Upper lobe of left lung (tissue), 6 donors: Measurements from ENCODE around the gene GPR52. TPM values are rescaled to one million over a fixed set of nuclear protein-coding genes. Genes with fewer than 3 reads are reported as not detected.
"Not testable (repeated sequence)": the region's sequence is repeated elsewhere in the genome, so short reads cannot be mapped to it uniquely, and the experiment has no call there.

Experiments used
- ATAC-seq, 2 donors: fragments of 200-7000 bp; cut with Tn5 transposase; one replicate each; pipeline ENCODE4 v1.9.1; 2022; ENCODE audit warnings: mild to moderate bottlenecking in 2 of 2, moderate library complexity in 2 of 2; ENCODE audit not compliant: low FRiP score in 2 of 2
- DNase-seq, 2 donors: peaks; one replicate each; pipeline ENCODE4 v3.0.0-alpha.2; 2019 to 2020
- H3K27ac ChIP-seq, 4 donors: fragments of 200-600 bp; sonication (generic); one replicate each; pipeline ENCODE4 v1.5.1; 2016 to 2019
- H3K27me3 ChIP-seq, 4 donors: fragments of 200-600 bp; sonication (generic); one replicate each; pipeline ENCODE4 v1.5.1; 2017 to 2019
- H3K36me3 ChIP-seq, 4 donors: fragments of 200-600 bp; sonication (generic); one replicate each; pipeline ENCODE4 v1.5.1; 2016 to 2019
- H3K4me1 ChIP-seq, 4 donors: fragments of 200-600 bp; sonication (generic); one replicate each; pipeline ENCODE4 v1.5.1; 2018 to 2019
- H3K4me3 ChIP-seq, 4 donors: fragments of 200-600 bp; sonication (generic); one replicate each; pipeline ENCODE4 v1.5.1; 2017 to 2019; ENCODE audit warnings: mild to moderate bottlenecking in 2 of 4, moderate library complexity in 1 of 4
- H3K9me3 ChIP-seq, 4 donors: fragments of 200-600 bp; sonication (generic); one replicate each; pipeline ENCODE4 v1.5.1; 2018 to 2019
- EP300 ChIP-seq, 4 donors: sonication (generic); formaldehyde crosslinking; IDR thresholded peaks; one replicate each; pipeline ENCODE4 v1.5.1; 2017; ENCODE audit warnings: antibody characterized with exemption in 4 of 4, control low read depth in 2 of 4
- POLR2A ChIP-seq, 4 donors: fragments of 450-650 bp; IDR thresholded peaks; one replicate each; pipeline ENCODE4 v1.5.1; 2016 to 2017; ENCODE audit warnings: antibody characterized with exemption in 4 of 4, mild to moderate bottlenecking in 2 of 4
- POLR2AphosphoS5 ChIP-seq, 2 donors: sonication (generic); formaldehyde crosslinking; IDR thresholded peaks; one replicate each; pipeline ENCODE4 v1.5.1; 2017; ENCODE audit warnings: antibody characterized with exemption in 2 of 2
- WGBS, 2 donors: methylation state at CpG; one replicate each; pipeline ENCODE4 v1.1.5; 2017 to 2018; 5-methylcytosine and 5-hydroxymethylcytosine counted together
- total RNA-seq, 6 donors: library from RNA; depleted of rRNA in 4 of 6; stranded (reverse); fragments of >200 nt in 4 of 6; gene quantifications; one replicate each; pipeline versions ENCODE4 v1.1.0 to v1.2.1, GENCODE V29; 2016 to 2021
- TF ChIP-seq, protein P1 (sequence below), 6 experiments: fragments of 450-650 bp in 4 of 6; fragments of 200-600 bp in 2 of 6; sonication (generic) in 2 of 6; IDR thresholded peaks; one replicate each; pipeline ENCODE4 v1.5.1; 2016 to 2019; ENCODE audit warnings: antibody characterized with exemption in 6 of 6
- donor health status: DM: no; HTN: no; CAD: no; lungs with moderate emphysema.
- donor health status: DM: no; HTN: yes; CAD: no; lungs with severe emphysema.

GPR52 gene
- total RNA-seq, 6 donors from 2014 or later: 1.1 to 3.8 (median 2.4) TPM

DNA sequence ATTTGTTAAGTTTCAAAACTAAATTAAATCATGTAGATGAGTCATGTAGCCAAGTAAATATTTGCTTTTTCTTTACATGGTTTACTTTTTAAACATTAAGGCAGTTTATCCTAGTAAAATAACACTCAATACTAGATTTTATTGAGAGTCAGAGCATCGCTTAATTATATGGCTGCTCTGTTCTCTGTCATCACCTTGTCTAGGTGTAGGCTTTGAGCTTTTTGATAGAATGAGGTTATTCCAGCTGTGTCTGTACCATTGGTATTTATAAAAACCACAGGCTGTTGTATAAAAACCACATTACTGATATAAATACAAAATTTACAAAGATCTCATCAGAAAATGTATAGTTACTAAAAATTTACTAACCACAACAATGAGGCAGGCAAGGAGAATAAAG is 42.5 kb upstream of the GPR52 start:
- TF ChIP-seq EP300 (IDR thresholded peaks at IDR 0.05) (no peak), POLR2A (IDR thresholded peaks at IDR 0.05) (no peak), POLR2AphosphoS5 (IDR thresholded peaks at IDR 0.05) (no peak)
- TF ChIP-seq, protein P1, sequence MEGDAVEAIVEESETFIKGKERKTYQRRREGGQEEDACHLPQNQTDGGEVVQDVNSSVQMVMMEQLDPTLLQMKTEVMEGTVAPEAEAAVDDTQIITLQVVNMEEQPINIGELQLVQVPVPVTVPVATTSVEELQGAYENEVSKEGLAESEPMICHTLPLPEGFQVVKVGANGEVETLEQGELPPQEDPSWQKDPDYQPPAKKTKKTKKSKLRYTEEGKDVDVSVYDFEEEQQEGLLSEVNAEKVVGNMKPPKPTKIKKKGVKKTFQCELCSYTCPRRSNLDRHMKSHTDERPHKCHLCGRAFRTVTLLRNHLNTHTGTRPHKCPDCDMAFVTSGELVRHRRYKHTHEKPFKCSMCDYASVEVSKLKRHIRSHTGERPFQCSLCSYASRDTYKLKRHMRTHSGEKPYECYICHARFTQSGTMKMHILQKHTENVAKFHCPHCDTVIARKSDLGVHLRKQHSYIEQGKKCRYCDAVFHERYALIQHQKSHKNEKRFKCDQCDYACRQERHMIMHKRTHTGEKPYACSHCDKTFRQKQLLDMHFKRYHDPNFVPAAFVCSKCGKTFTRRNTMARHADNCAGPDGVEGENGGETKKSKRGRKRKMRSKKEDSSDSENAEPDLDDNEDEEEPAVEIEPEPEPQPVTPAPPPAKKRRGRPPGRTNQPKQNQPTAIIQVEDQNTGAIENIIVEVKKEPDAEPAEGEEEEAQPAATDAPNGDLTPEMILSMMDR (IDR thresholded peaks at IDR 0.05): no peak
- no peak for ATAC-seq
- Histone ChIP-seq H3K27me3 (no peaks in the 10 kb centered on the region), H3K36me3 (no peaks in the 10 kb centered on the region), H3K4me1 (no peaks in the 10 kb centered on the region), H3K4me3 (no peak overlapping the region), H3K27ac (no peak overlapping the region), H3K9me3 (no peaks in the 10 kb centered on the region)
- no peak for DNase-seq
- 89% methylated on average over 1 of the region's 1 CpG for WGBS, 2 donors

DNA sequence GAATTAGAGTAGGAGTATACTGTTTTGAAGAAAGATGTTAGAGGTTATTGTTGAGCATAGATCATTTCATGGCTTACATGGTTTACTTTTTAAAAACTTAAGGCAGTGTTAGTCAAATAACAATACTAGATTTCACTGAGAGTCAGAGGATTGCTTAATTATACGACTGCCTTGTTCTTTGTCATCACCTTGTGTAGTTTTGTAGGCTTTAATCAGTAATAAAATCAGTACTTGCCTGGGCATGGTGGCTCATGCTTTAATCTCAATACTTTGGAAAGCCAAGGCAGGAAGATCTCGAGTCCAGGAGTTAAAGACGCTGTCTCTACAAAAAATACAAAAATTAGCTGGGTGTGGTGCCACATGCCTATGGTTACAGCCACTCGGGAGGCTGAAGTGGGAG is 41.3 kb upstream of the GPR52 start:
- no peak for ATAC-seq
- no peak for TF ChIP-seq POLR2AphosphoS5 (IDR thresholded peaks at IDR 0.05)
- TF ChIP-seq POLR2A (IDR thresholded peaks at IDR 0.05): no peak
- TF ChIP-seq, protein P1 (IDR thresholded peaks at IDR 0.05): no peak
- TF ChIP-seq EP300 (IDR thresholded peaks at IDR 0.05): no peak
- Histone ChIP-seq H3K36me3 (no peaks in the 10 kb centered on the region), H3K9me3 (no peaks in the 10 kb centered on the region), H3K4me1 (no peaks in the 10 kb centered on the region), H3K27ac (no peak overlapping the region), H3K27me3 (no peaks in the 10 kb centered on the region), H3K4me3 (no peak overlapping the region)
- no peak for DNase-seq
- WGBS, 2 donors: 85 to 92% methylated on average over 4 of the region's 4 CpGs

- H3K4me1 ChIP-seq: no peaks in the 10 kb centered on the region
- no peaks in the 10 kb centered on the region for H3K36me3 ChIP-seq
- H3K27ac ChIP-seq: no peak overlapping the region
- ATAC-seq: no peak
- DNase-seq: no peak
- no peak for TF ChIP-seq POLR2AphosphoS5 (IDR thresholded peaks at IDR 0.05)
- no peak for TF ChIP-seq POLR2A (IDR thresholded peaks at IDR 0.05)
- TF ChIP-seq EP300 (IDR thresholded peaks at IDR 0.05): no peak
- TF ChIP-seq, protein P1 (IDR thresholded peaks at IDR 0.05): no peak
- H3K9me3 ChIP-seq: no peaks in the 10 kb centered on the region
- H3K27me3 ChIP-seq: no peaks in the 10 kb centered on the region
- no peak overlapping the region for H3K4me3 ChIP-seq
- WGBS, 2 donors: 77 to 79% methylated on average over 3 of the region's 3 CpGs
Measured at GRCh38 chr1:174407665-174408064, 40.1 kb upstream of the GPR52 start.

- no peak for TF ChIP-seq POLR2A (IDR thresholded peaks at IDR 0.05)
- TF ChIP-seq POLR2AphosphoS5 (IDR thresholded peaks at IDR 0.05): no peak
- TF ChIP-seq, protein P1 (IDR thresholded peaks at IDR 0.05): no peak
- TF ChIP-seq EP300 (IDR thresholded peaks at IDR 0.05): no peak
- WGBS, 2 donors: 47 to 96% methylated on average over 2 of the region's 2 CpGs
- no peak overlapping the region for H3K4me3 ChIP-seq
Measured at GRCh38 chr1:174408146-174408545, 39.6 kb upstream of the GPR52 start.

DNA sequence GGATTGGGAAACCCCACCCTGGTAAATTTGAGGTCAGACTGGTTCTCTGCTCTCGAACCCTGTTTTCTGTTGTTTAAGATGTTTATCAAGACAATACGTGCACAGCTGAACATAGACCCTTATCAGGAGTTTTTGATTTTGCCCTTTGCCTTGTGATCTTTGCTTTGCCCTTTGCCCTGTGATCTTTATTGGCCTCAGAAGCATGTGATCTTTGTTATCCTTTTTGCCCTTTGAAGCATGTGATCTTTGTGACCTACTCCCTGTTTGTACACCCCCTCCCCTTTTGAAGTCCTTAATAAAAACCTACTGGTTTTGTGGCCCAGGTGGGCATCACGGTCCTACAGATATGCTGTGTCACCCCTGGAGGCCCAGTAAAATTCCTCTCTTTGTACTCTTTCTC is 38.0 kb upstream of the GPR52 start:
- DNase-seq, H3K27ac ChIP-seq, H3K9me3 ChIP-seq, ATAC-seq, H3K27me3 ChIP-seq, H3K4me3 ChIP-seq, H3K4me1 ChIP-seq, H3K36me3 ChIP-seq: not testable (repeated sequence)
- WGBS, 2 donors: 94 to 97% methylated on average over 3 of the region's 3 CpGs

More at GRCh38 chr1:174408146-174408545, 39.6 kb upstream of the GPR52 start:
- H3K4me1 ChIP-seq: no peaks in the 10 kb centered on the region
- H3K27me3 ChIP-seq: no peaks in the 10 kb centered on the region
- ATAC-seq (no peak), DNase-seq (no peak)
- no peak overlapping the region for H3K27ac ChIP-seq
- H3K36me3 ChIP-seq: no peaks in the 10 kb centered on the region
- H3K9me3 ChIP-seq: no peaks in the 10 kb centered on the region
